Measurements from ENCODE around the gene ANKS1B.

DNA sequence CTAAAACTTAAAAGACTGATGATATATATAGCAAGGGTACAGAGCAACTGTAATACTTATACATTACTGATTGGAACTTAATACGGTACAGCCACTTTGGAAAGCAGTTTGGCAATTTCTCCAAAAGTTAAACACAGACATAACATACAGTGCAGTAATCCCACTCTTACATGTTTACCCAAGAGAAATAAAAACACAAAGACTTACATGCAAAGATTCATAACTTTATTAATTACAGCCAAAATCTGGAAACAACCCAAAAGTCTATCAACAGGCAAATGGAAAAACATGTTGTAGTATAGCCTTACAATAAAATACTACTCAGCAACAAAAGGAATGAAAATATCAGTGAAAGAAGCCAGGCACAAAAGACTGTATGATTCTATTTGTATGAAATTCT is 252.6 kb downstream of the ANKS1B start:
- TF ChIP-seq GATA2 (IDR thresholded peaks at IDR 0.05; ENCODE audit: low read depth, low read length) (no peak), GATA3 (IDR thresholded peaks at IDR 0.05; ENCODE audit: low read depth, low read length) (no peak)

Measured in SH-SY5Y (cell line).